NT2/D1 (cell line): ENCODE measurements around the gene LRRC71.

Source experiments
- DNase-seq: peaks from one replicate; pipeline ENCODE4 v3.0.0-alpha.2; 2011; ENCODE audit warnings: low read depth, low spot score
- H3K27me3 ChIP-seq: 2 replicates; pipeline ENCODE4 v1.6.0; 2011; ENCODE audit warnings: mild to moderate bottlenecking; ENCODE audit not compliant: insufficient read length, insufficient read depth
- H3K36me3 ChIP-seq: 2 replicates; pipeline ENCODE4 v1.6.1; 2011; ENCODE audit warnings: mild to moderate bottlenecking, low read length, mixed read lengths; ENCODE audit not compliant: insufficient read depth, insufficient read length
- H3K4me1 ChIP-seq: 2 replicates; pipeline ENCODE4 v1.5.1; 2011; ENCODE audit not compliant: insufficient read depth, insufficient read length
- H3K4me3 ChIP-seq: 2 replicates; pipeline ENCODE4 v1.5.1; 2011; ENCODE audit warnings: low read depth; ENCODE audit not compliant: insufficient read length
- H3K9ac ChIP-seq: 2 replicates; pipeline ENCODE4 v1.6.0; 2011; ENCODE audit warnings: low read depth; ENCODE audit not compliant: insufficient read length
- H3K9me3 ChIP-seq: 2 replicates; pipeline ENCODE4 v1.5.1; 2011; ENCODE audit warnings: mild to moderate bottlenecking, low read length; ENCODE audit not compliant: insufficient read depth
- SUZ12 ChIP-seq: IDR thresholded peaks from 2 replicates; pipeline ENCODE4 v1.6.1; 2011; ENCODE audit not compliant: insufficient read length, insufficient read depth; ENCODE audit errors: extremely low read depth
- YY1 ChIP-seq: IDR thresholded peaks from 2 replicates; pipeline ENCODE4 v1.6.1; 2011; ENCODE audit not compliant: insufficient read length, insufficient read depth
- ZNF274 ChIP-seq: IDR thresholded peaks from 2 replicates; pipeline ENCODE4 v1.6.1; 2011; ENCODE audit warnings: mild to moderate bottlenecking, low read depth, low read length

Gene LRRC71

GRCh38 chr1:156893048-156893953 is 27.1 kb upstream of the LRRC71 start, which contains the start of gene PEAR1:
PEAR1 (plus strand) TSS chr1:156893718; CDS start chr1:156903927, 10,209 bp downstream.
- Histone ChIP-seq H3K4me1 (peaks cover 37% of the 10 kb centered on the region), H3K9ac (peak within 1 kb of the TSS; percentile 66), H3K36me3 (no peaks in the 10 kb centered on the region), H3K4me3 (peak within 1 kb of the TSS; percentile 35), H3K9me3 (no peaks in the 10 kb centered on the region), H3K27me3 (peaks cover 20% of the 10 kb centered on the region)
- DNase-seq = no peak
- TF ChIP-seq YY1 (no peak), ZNF274 (no peak), SUZ12 (no peak)

GRCh38 chr1:156894001-156894400 is 26.4 kb upstream of the LRRC71 start:
- peaks cover 20% of the 10 kb centered on the region for H3K27me3 ChIP-seq
- H3K4me3 ChIP-seq = peak overlapping the region; percentile 35
- no peaks in the 10 kb centered on the region for H3K36me3 ChIP-seq
- peak overlapping the region; percentile 66 for H3K9ac ChIP-seq
- peaks cover 38% of the 10 kb centered on the region for H3K4me1 ChIP-seq
- no peak for DNase-seq
- TF ChIP-seq ZNF274 (no peak), YY1 (no peak), SUZ12 (no peak)
- no peaks in the 10 kb centered on the region for H3K9me3 ChIP-seq

- Histone ChIP-seq H3K27me3 (peaks cover 20% of the 10 kb centered on the region), H3K4me1 (peaks cover 40% of the 10 kb centered on the region), H3K4me3 (no peak overlapping the region), H3K9ac (peak overlapping the region; percentile 50), H3K9me3 (no peaks in the 10 kb centered on the region), H3K36me3 (no peaks in the 10 kb centered on the region)
- TF ChIP-seq YY1 (no peak), SUZ12 (no peak)
- DNase-seq = no peak
These were observed 25.5 kb upstream of the LRRC71 start for GRCh38 chr1:156894711-156895454.

- H3K9me3 ChIP-seq = no peaks in the 10 kb centered on the region
- no peak for TF ChIP-seq SUZ12
- no peak for TF ChIP-seq YY1
- no peak for TF ChIP-seq ZNF274
- no peak for DNase-seq
- no peaks in the 10 kb centered on the region for H3K36me3 ChIP-seq
- H3K4me3 ChIP-seq = no peak overlapping the region
- H3K27me3 ChIP-seq = peaks cover 20% of the 10 kb centered on the region
- peaks cover 42% of the 10 kb centered on the region for H3K4me1 ChIP-seq
- peak overlapping the region; percentile 50 for H3K9ac ChIP-seq
These were observed 25.0 kb upstream of the LRRC71 start for GRCh38 chr1:156895455-156895812.

GRCh38 chr1:156895927-156896326 is 24.5 kb upstream of the LRRC71 start:
- TF ChIP-seq SUZ12 (no peak), ZNF274 (no peak), YY1 (no peak)
- H3K4me3 ChIP-seq = no peak overlapping the region
- no peaks in the 10 kb centered on the region for H3K36me3 ChIP-seq
- peaks cover 20% of the 10 kb centered on the region for H3K27me3 ChIP-seq
- peak overlapping the region; percentile 38 for H3K9ac ChIP-seq
- H3K9me3 ChIP-seq = no peaks in the 10 kb centered on the region
- peaks cover 47% of the 10 kb centered on the region for H3K4me1 ChIP-seq
- DNase-seq = no peak

GRCh38 chr1:156896490-156897033 is 23.9 kb upstream of the LRRC71 start:
- Histone ChIP-seq H3K9ac (peak overlapping the region; percentile 43), H3K4me1 (peaks cover 47% of the 10 kb centered on the region), H3K27me3 (peaks cover 16% of the 10 kb centered on the region)

More at GRCh38 chr1:156896490-156897033, 23.9 kb upstream of the LRRC71 start:
- Histone ChIP-seq H3K9me3 (no peaks in the 10 kb centered on the region), H3K36me3 (no peaks in the 10 kb centered on the region), H3K4me3 (no peak overlapping the region)
- TF ChIP-seq YY1 (no peak), ZNF274 (no peak), SUZ12 (no peak)
- peak; percentile 76 for DNase-seq
